Measurements from ENCODE around the gene AGFG1.
"Not testable (repeated sequence)": the region's sequence is repeated elsewhere in the genome, so short reads cannot be mapped to it uniquely, and the experiment has no call there.

Gene AGFG1

GRCh38 chr2:227503433-227504406 is 31.8 kb downstream of the AGFG1 start:
- no peak for DNase-seq

- DNase-seq = no peak
Observed at GRCh38 chr2:227504700-227505099, 32.7 kb downstream of the AGFG1 start.

DNA sequence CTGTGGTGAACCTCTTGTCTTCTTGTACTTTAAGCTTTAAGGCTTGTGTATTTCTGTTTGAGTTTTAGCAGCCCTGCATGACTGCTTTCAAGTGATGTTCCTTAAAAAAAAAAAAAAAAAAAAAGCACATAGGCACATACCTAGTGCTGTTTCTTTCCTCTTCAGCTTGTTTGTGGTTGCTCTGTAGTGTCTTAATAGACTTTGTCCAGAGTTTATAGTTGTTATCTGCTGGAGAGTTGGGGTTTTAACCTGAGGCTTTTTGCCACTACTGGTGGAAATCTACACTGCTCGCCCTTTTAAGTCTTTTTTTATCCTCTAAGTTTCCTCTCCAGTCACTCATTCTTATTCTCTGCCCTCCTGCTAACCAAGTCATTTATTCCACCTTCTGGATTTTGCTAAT is 34.5 kb downstream of the AGFG1 start:
- no peak for DNase-seq

GRCh38 chr2:227507963-227508362 is 36.0 kb downstream of the AGFG1 start:
- no peak for DNase-seq

- no peak for DNase-seq
Observed at GRCh38 chr2:227509076-227509475, 37.1 kb downstream of the AGFG1 start.

- DNase-seq = peak; percentile 33
Observed at GRCh38 chr2:227509824-227510619, 38.1 kb downstream of the AGFG1 start.

- DNase-seq = no peak
Observed at GRCh38 chr2:227510620-227510958, 38.6 kb downstream of the AGFG1 start.

GRCh38 chr2:227511239-227511930 is 39.4 kb downstream of the AGFG1 start:
- no peak for DNase-seq

DNA sequence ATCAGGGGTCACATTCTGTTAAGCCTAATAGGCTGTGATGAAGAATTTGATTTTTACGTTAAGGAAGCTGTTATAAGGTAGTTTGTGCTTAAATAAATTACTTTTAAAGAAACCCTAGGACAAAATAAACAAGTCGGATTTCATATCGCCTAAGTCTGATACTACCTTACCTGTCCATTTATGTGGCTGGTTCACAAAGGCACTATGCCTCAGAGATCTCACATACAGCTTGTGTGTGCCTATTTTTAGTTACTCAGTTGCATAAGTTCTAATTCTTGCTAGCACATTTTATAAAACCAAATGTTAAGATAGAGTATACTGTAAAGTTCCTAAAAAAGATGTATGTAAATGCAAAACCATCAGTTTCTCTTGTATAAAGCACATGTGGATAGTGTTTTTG is 40.0 kb downstream of the AGFG1 start:
- no peak for DNase-seq

DNA sequence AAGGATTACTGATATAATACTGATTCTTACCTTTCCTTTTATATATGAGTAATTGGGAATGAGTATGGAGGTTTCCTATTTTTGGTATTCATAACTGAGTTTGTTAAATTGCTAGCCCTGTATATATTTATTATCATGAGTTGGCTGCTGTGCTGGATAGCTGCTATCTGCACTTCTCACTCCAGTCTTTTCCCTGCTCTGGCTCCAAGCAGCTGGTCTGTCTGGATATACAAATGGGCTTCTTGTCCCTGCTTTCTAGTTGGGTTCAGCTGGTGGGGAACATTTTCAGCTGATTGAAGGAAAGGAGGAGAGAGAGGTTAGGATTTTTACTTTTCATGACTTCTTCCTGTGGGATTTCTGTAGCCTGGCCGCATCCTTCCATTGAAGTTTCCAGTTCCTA is 41.2 kb downstream of the AGFG1 start:
- DNase-seq = no peak

DNA sequence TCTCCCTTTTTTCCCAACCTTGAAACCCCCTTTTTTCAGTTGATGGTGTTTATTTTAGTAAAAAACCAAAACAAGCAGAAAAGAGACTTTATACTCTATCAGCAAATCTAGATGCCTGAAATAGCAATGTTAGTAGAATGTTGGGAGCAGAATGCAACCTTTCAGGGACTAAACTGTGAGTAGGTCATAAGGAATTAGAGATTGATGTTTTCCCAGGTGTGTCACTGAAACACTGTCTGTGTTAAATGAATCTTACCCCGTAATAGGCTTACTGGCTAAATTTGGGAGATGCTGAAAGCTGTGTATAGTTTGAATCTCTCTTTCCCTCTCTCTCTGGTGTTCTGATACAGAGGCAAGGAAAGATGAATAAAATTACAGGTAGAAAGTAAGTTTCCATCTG is 43.8 kb downstream of the AGFG1 start:
- no peak for DNase-seq

GRCh38 chr2:227517724-227518123 is 45.8 kb downstream of the AGFG1 start:
- no peak for DNase-seq

DNA sequence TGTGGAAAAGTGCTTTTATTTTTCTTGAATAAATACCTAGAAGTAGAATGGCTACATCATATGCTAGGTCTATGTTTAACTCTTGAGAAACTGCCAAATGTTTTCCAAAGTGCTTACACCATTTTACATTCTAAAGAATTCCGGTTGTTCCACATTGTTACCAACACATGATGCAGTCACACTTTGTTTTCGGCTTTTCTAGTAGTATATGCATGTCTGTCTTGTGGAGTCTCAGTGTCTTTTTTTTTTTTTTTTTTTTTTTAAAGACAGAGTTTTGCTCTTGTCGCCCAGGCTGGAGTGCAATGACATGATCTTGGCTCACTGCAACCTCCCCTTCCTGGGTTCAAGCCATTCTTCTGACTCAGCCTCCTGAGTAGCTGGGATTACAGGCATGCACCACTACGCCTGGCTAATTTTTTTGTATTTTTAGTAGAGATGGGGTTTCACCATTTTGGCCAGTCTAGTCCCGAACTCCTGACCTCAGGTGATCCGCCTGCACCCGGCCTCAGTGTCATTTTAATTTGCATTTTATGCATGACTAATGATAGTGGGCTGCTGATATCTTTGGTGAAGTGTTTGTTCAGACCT is 46.4 kb downstream of the AGFG1 start:
- DNase-seq = not testable (repeated sequence)

- DNase-seq = not testable (repeated sequence)
Observed at GRCh38 chr2:227521178-227521577, 49.2 kb downstream of the AGFG1 start.

GRCh38 chr2:227524665-227525064 is 52.7 kb downstream of the AGFG1 start:
- no peak for DNase-seq

DNA sequence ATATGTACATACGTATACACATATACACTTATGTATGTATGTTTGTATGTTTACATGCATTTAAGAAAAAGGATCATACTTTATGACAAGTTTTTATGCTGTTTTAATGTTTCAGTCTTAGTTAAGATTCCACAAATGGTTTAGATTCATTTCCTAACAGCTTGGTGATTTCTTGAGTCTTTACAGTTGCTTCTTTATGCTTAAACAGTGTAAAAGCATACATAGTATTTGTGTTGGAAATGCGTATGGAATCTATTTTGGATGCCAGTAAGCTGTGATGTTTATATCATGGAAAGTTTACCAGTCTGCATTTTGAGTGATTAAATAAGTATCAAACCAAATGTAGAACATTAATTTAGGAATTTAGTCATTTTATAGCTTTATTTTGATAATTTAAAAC is 55.4 kb downstream of the AGFG1 start:
- no peak for DNase-seq

GRCh38 chr2:227528803-227529202 is 56.8 kb downstream of the AGFG1 start:
- no peak for DNase-seq

DNA sequence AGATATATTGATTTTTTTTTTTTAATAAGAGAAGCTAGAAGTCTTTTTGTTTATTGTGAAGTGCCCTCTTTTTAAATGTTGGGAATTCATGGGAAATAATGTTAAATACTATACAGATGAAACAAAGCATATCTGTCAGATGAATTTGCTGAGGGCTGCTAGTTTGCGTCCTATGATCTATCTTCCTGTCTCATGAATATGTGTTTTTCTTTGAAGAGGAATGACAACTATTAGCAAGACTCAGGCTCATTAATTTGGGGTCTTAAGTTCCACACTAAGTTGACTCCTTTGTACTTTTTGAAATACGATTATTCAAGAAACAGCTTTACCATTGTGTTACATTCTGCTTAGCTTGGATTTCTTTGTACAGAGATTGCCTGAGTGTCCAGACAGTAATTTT is 57.9 kb downstream of the AGFG1 start:
- no peak for DNase-seq

DNA sequence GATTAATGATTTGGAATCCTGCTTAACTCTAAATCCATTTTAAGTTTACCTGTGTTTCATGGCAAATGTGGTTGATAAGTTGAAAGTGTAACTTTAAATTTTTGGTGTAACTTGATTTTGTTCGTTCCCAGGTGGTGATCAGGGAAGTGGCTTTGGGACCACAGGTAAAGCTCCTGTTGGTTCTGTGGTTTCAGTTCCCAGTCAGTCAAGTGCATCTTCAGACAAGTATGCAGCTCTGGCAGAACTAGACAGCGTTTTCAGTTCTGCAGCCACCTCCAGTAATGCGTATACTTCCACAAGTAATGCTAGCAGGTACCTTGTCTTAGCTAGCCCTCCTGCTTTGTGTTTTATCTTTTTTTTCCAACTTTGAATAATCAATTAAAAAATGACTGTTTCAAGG is 62.8 kb downstream of the AGFG1 start:
- peak; percentile 22 for DNase-seq

- DNase-seq = peak; percentile 11
Observed at GRCh38 chr2:227536445-227536844, 64.5 kb downstream of the AGFG1 start.

DNA sequence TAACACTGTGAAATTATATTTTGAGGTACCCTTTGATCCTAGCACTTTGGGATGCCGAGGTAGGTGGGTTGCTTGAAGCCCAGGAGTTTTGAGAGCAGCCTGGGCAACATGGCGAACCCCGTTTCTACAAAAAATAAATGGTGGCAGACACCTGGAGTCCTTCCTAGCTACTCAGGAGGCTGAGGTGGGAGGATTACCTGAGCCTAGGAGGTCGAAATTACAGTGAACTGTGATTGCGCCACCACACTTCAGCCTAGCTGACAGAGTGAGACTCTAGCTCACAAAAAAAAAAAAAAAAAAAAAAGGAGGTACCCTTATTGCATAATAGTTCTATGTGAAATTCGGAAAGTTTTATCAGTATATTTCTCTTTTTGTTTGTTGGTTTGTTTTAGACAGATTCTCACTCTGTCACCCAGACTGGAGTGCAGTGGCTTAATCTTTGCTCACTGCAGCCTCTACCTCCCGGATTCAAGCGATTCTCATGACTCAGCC is 67.6 kb downstream of the AGFG1 start:
- DNase-seq = no peak

- DNase-seq = not testable (repeated sequence)
Observed at GRCh38 chr2:227540352-227540751, 68.4 kb downstream of the AGFG1 start.

GRCh38 chr2:227545990-227546389 is 74.0 kb downstream of the AGFG1 start:
- DNase-seq = no peak
